SU-DHL-6 (cell line): ENCODE results near the gene MYBPHL.

Experiments
- H2AFZ ChIP-seq: fragments of 200-600 bp; sonication (generic); 2 replicates; pipeline ENCODE4 v1.6.1; 2014; ENCODE audit warnings: low read depth, mild to moderate bottlenecking, moderate library complexity, mixed read lengths, antibody characterized with exemption, low read length; ENCODE audit not compliant: severe bottlenecking
- H3F3A ChIP-seq: fragments of 200-600 bp; shearing (Covaris generic); 2 replicates; pipeline ENCODE4 v1.6.0; 2016; ENCODE audit warnings: antibody characterized with exemption, mild to moderate bottlenecking; ENCODE audit not compliant: insufficient read depth
- H3K27ac ChIP-seq: fragments of 200-600 bp; sonication (generic); 2 replicates; pipeline ENCODE4 v1.5.1; 2016; ENCODE audit warnings: low read depth, mild to moderate bottlenecking, low read length, moderate library complexity, mixed read lengths
- H3K27me3 ChIP-seq: fragments of 200-600 bp; sonication (generic), shearing (Covaris generic); 2 replicates; pipeline ENCODE4 v1.6.0; 2014; ENCODE audit warnings: mild to moderate bottlenecking, low read length
- H3K36me3 ChIP-seq: fragments of 200-600 bp; sonication (generic); 2 replicates; pipeline ENCODE4 v1.6.1; 2014; ENCODE audit warnings: mild to moderate bottlenecking, low read length, mixed read lengths
- H3K4me2 ChIP-seq: fragments of 300-600, 200-600 bp; shearing (Covaris generic), sonication (generic); 2 replicates; pipeline ENCODE4 v1.6.0; 2014; ENCODE audit warnings: low read length, low read depth, mild to moderate bottlenecking; ENCODE audit not compliant: poor library complexity, severe bottlenecking
- H3K4me3 ChIP-seq: fragments of 200-600 bp; sonication (generic); 2 replicates; pipeline ENCODE4 v1.5.1; 2014; ENCODE audit warnings: antibody characterized with exemption, low read length, mild to moderate bottlenecking, mixed read lengths; ENCODE audit not compliant: insufficient read depth, poor library complexity, severe bottlenecking
- H3K79me2 ChIP-seq: fragments of 200-600 bp; sonication (generic); 2 replicates; pipeline ENCODE4 v1.6.1; 2014; ENCODE audit warnings: mild to moderate bottlenecking, low read length, moderate library complexity; ENCODE audit not compliant: insufficient read depth
- H3K9ac ChIP-seq: fragments of 200-600 bp; sonication (generic); 2 replicates; pipeline ENCODE4 v1.7.0; 2014; ENCODE audit warnings: mild to moderate bottlenecking, low read length
- H3K9me2 ChIP-seq: fragments of 200-600 bp; sonication (generic); replicated peaks from 2 replicates; pipeline ENCODE4 v1.6.1; 2014; ENCODE audit warnings: low read length; ENCODE audit not compliant: insufficient read depth
- H3K9me3 ChIP-seq: fragments of 200-600 bp; sonication (generic); 2 replicates; pipeline ENCODE4 v1.6.1; 2014; ENCODE audit warnings: low read length, mixed read lengths; ENCODE audit not compliant: insufficient read depth
- H4K20me1 ChIP-seq: fragments of 200-600 bp; sonication (generic); 2 replicates; pipeline ENCODE4 v1.6.1; 2014; ENCODE audit warnings: low read depth, mild to moderate bottlenecking, antibody characterized with exemption, low read length, moderate library complexity, mixed read lengths
- CTCF ChIP-seq: fragments of 200-600 bp; sonication (generic); IDR thresholded peaks from one replicate; pipeline ENCODE4 v1.5.1; 2017; ENCODE audit warnings: antibody characterized with exemption, mild to moderate bottlenecking, low read length, moderate library complexity; ENCODE audit not compliant: insufficient read depth, poor library complexity, severe bottlenecking
- EZH2phosphoT487 ChIP-seq: fragments of 200-600 bp; sonication (generic), shearing (Covaris generic); conservative IDR thresholded peaks from 2 replicates; pipeline ENCODE4 v1.6.1; 2018; ENCODE audit warnings: mild to moderate bottlenecking, antibody characterized with exemption, low read length, moderate library complexity, mixed read lengths

Gene MYBPHL

GRCh38 chr1:109282952-109283747, 23.7 kb downstream of the MYBPHL start, which contains the start of gene PSRC1:
PSRC1 (minus strand) TSS chr1:109283145.
- no peaks in the 10 kb centered on the region for H3K79me2 ChIP-seq

GRCh38 chr1:109282497-109282951, 24.3 kb downstream of the MYBPHL start:
- Histone ChIP-seq H3K4me2 (peak overlapping the region; percentile 81), H3K27ac (no peak overlapping the region), H3K4me3 (peak overlapping the region; percentile 70), H3K9me3 (no peaks in the 10 kb centered on the region), H3K9ac (peak overlapping the region; percentile 66), H3K36me3 (no peaks in the 10 kb centered on the region), H3K79me2 (no peaks in the 10 kb centered on the region), H3K27me3 (no peaks in the 10 kb centered on the region), H4K20me1 (no peaks in the 10 kb centered on the region), H2AFZ (peak overlapping the region; percentile 90), H3F3A (no peaks in the 10 kb centered on the region; the same call in 1 of the 2 replicates), H3K9me2 (no peaks in the 10 kb centered on the region)
- TF ChIP-seq CTCF (no peak), EZH2phosphoT487 (no peak)

More at GRCh38 chr1:109282952-109283747, 23.7 kb downstream of the MYBPHL start, which contains the start of gene PSRC1:
- no peaks in the 10 kb centered on the region for H3K9me3 ChIP-seq
- peak within 1 kb of the TSS; percentile 46 for H3K27ac ChIP-seq
- H3K36me3 ChIP-seq, result no peaks in the 10 kb centered on the region
- no peaks in the 10 kb centered on the region for H3K27me3 ChIP-seq
- peak within 1 kb of the TSS; percentile 70 for H3K4me3 ChIP-seq
- TF ChIP-seq EZH2phosphoT487 (no peak), CTCF (no peak)
- H3K9ac ChIP-seq, result peak within 1 kb of the TSS; percentile 66
- no peaks in the 10 kb centered on the region; the same call in 1 of the 2 replicates for H3F3A ChIP-seq
- no peaks in the 10 kb centered on the region for H3K9me2 ChIP-seq
- peak within 1 kb of the TSS; percentile 81 for H3K4me2 ChIP-seq
- no peaks in the 10 kb centered on the region for H4K20me1 ChIP-seq
- peak within 1 kb of the TSS; percentile 90 for H2AFZ ChIP-seq

GRCh38 chr1:109281680-109282496, 24.9 kb downstream of the MYBPHL start:
- H4K20me1 ChIP-seq, result no peaks in the 10 kb centered on the region
- peak overlapping the region; percentile 81 for H3K4me2 ChIP-seq
- H3K27ac ChIP-seq, result no peak overlapping the region
- no peaks in the 10 kb centered on the region for H3K9me3 ChIP-seq
- H3K27me3 ChIP-seq, result no peaks in the 10 kb centered on the region
- no peaks in the 10 kb centered on the region; the same call in 1 of the 2 replicates for H3F3A ChIP-seq
- peak overlapping the region; percentile 66 for H3K9ac ChIP-seq
- H2AFZ ChIP-seq, result no peak overlapping the region
- H3K79me2 ChIP-seq, result no peaks in the 10 kb centered on the region
- H3K9me2 ChIP-seq, result no peaks in the 10 kb centered on the region
- TF ChIP-seq CTCF (no peak), EZH2phosphoT487 (no peak)
- H3K4me3 ChIP-seq, result peak overlapping the region; percentile 70
- H3K36me3 ChIP-seq, result no peaks in the 10 kb centered on the region
